ENCODE measurements around the gene GPR137.

Gene GPR137

GRCh38 chr11:64264371-64264852 lies 21.2 kb upstream of the GPR137 start:
- DNase-seq, result no peak

GRCh38 chr11:64265176-64266160 lies 20.2 kb upstream of the GPR137 start:
- no peak for DNase-seq

- no peak for DNase-seq
These were observed 19.3 kb upstream of the GPR137 start for GRCh38 chr11:64266339-64266738.

DNA sequence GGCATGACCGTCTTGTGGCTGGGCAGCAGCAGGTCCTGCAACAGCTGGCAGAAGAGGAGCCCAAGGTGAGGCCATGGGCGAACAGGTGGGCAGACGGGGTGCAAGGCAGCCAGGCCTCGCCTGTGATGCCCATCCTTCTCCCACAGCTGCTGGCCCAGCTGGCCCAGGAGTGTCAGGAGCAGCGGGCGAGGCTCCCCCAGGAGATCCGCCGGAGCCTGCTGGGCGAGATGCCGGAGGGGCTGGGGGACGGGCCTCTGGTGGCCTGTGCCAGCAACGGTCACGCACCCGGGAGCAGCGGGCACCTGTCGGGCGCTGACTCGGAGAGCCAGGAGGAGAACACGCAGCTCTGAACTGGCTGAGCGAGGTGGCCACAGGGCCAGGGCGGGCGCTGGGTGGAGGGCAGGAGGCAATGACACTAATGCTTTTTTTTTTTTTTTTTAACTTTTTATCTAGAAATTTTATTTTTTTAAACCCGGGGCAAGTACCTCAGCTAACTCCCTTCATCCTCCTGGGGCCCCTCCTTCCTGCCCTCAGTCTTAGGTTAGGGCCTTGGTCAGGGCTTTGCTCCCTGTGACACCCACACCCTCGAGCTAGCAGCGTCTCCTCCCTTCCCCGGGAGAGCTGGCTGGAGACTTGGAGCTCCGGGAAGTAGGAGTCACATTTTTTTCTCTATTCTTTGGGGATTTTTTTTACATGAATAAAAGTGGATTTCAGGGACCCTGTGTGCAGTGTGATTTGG lies 18.3 kb upstream of the GPR137 start:
- DNase-seq, result no peak

- DNase-seq, result no peak
These were observed 17.4 kb upstream of the GPR137 start for GRCh38 chr11:64268025-64268892.

- no peak for DNase-seq
These were observed 16.6 kb upstream of the GPR137 start for GRCh38 chr11:64268893-64269539.

DNA sequence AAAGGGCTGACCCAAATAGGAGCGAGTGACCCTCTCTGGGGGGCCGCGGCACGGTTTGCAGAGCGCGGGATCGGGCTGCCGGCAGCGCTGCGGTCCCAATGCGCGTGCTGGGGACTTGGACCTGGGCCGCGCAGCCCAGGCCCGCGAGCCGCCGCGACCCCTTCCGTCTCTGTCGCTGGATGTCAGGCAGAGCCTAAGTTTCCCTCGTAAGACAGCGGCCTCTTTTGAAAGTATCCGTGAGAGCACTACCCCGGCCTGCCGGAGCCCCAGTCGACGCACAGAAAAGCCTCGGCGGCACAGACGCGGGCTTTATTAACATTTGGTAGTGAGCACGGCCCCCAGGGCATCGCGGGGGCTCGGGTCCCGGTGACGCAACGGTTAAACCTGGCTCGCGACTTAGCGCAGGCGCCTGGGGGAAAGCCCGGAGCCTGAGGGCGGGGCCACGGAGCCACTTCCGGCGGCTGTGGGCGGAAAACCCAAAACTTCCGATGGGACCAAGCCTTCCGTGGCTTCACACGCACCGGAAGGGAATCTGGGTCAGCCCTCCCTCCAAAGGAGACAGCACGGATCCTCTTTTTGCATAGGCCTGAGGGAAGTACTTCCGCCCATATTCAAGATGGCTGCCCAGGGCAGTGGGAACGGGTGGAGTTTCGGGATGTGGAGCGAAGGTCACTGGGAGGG lies 16.0 kb upstream of the GPR137 start:
- DNase-seq, result peak; percentile 98

GRCh38 chr11:64275031-64275800 lies 10.4 kb upstream of the GPR137 start:
- DNase-seq, result no peak

DNA sequence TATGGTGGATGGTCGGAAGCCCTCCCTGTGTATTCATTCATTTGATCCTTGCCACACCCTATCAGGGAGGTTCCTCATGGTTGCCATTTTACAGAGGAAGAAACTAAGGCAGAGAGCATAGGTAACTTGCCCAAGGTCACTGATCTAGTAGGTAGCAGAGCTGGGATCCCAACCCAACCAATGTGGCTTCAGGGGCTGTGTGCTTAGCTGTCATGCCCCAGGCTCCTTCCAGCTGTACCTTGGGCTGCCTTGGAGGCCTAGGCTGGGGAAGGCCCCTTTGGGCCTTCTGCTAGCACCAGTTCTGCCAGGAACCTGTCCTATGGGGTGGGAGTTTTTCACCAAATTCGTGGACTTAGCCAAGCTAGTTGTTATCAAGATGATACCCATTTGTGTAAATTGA lies 9.8 kb upstream of the GPR137 start:
- no peak for DNase-seq

DNA sequence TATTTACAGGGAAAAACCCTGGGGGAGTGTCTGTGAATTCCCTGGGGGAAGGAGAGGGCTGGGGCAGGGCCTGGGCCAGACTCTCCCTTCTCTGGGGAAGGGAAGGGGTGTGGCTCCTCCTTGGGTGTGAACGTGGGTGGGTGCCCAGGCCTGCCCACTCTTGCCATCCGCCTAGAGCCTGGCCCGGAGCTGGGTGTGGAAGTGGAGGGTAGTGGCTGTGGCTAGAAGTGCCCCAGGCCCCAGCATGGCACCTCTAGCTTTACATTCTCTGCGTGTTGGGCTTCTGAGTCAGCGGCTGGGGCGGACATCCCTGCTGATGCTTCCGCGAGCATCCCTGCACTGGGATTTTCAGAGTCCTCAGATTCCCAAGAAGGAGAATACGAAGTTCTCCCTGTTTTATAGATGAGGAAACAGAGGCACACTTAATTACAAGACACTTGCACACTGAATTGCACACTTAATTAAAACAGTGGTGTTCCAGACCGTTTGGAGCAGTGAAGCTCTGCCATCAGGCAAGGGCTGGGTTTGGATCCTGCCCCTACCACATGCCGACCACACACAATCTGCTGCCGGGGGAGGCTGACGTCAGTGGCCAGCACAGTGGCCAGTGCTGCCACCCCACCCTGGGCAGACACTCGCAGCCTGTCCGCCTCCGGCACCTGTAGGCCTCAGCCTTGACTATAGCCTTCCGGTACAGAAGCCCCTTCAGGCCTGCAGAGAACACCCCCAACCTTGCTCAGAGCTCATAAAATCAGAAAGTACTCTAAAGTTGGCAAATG lies 8.8 kb upstream of the GPR137 start:
- DNase-seq, result no peak

DNA sequence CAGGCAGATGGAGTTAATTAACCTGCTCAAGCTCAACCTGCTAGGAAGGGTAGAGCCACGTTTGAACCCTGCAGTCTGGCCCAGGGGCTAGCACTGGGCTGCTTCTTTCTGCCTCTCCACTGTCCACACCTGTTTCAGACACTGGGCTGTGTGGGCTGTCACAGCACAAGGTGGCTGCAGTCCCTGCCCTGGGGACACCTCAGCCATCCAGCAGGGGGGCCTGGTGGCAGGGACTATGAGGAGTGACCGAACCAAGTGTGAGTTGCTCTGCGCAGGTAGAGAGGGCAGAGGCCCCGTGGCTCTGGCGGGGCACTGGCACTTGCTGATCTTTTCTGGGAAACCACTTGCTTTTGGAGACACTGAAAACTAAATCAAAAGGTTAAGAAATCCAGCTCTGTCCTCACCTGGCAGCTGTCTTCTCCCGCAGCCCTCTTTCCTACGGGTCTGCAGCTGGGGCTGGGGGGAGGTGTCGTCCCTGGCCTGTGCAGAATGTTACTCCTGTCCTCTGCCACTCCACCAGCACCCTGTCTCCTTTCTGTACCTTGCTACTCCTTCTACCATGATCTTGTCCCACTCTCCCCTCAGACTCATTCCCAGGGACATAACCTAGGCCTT lies 7.0 kb upstream of the GPR137 start:
- no peak for DNase-seq

DNA sequence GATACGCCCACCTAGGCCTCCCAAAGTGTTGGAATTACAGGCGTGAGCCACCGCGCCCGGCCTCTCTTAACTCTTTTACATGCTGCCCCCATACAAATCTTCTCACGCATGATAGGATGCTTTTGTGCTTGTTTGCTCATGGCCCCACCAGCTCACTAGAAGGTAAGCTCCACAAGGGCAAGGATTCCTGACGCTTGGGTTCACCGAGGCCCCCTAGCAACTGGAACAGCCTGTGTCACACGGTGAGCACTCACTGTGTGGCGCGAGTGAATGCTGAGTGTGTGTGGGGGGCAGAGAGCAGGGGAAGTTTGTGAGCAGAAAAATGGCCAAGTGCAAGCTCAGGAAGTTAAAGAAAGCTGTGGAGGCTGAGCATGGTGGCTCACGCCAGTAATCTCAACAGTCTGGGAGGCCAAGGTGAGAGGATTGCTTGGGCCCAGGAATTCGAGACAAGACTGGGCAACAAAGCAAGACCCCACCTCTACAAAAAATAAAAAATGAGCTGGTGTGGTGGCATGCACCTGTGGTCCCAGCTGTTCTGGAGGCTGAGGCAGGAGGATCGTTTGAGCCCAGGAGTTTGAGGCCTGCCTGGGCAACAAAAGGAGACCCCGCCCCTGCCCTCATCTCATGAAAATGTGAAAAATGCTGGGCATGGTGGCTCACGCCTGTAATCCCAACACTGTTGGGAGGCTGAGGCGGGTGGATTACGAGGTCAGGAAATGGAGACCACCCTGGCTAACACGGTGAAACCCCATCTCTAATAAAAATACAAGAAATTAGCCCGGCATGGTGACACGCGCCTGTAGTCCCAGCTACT lies 3.5 kb upstream of the GPR137 start:
- no peak for DNase-seq

- DNase-seq, result no peak
These were observed 2.6 kb upstream of the GPR137 start for GRCh38 chr11:64283092-64283491.

DNA sequence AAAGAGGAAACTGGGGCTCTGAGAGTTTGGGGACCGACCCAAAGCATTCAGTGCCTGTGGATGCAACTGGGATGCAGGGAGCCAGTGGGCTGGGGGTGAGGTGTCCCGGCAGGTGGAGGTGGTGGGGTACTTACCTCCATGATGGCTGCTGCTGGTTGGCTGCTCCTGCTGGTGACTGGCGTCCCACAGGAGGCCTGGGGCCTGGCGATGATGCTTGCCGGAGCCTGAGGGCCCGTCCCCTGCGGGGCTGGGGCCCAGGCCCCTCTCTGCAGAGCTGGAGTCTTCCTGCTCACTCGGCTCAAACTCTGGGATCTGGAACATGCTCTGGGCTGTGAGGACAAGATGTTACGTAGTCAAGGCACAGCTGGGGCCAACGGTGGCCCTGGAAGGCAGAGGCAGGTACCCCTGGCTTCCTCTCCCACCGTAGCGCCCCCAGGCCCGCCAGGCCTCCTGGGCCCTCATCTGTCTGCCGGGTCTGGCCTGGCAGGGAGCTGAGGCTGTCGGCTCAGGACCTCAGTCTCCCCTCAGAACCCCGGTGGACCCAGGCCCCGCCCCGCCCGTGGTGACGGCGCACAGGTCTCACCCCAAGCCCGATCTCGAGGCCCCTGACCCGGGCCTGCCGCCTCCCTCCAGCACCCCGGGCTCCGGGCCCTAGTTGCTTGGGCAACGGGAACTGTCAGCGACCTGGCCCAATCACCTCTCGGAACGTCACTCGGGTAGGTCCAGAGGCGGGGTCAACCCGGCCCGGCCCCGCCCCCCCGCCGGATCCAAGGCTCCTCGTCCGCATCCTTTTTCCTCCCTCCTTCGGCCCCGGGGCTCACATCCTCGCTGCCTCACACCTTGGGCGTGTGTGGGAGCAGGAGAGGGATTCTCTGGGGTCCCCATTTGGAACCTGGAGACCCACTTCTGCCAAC lies 1.3 kb upstream of the GPR137 start, which contains the start of gene BAD:
TSS of gene BAD (minus strand) at position 618 of the 914 bp plus-strand sequence. CDS start at position 321, 297 bp downstream.
- peak; percentile 92 for DNase-seq

- no peak for DNase-seq
These were observed 495 bp downstream of the GPR137 start for GRCh38 chr11:64285885-64286800.

GRCh38 chr11:64286801-64287159 lies 1.1 kb downstream of the GPR137 start:
- DNase-seq, result no peak
